H9 (cell line): Measurements from ENCODE around the gene RCSD1. TPM values are rescaled to one million over a fixed set of nuclear protein-coding genes. Genes with fewer than 3 reads are reported as not detected.

Experiments used
- DNase-seq: peaks from one replicate; pipeline ENCODE4 v3.0.0-alpha.2; 2017
- H2AFZ ChIP-seq: one replicate; pipeline ENCODE4 v1.6.1; 2013; ENCODE audit warnings: mild to moderate bottlenecking, low read length, control low read depth, moderate library complexity
- H2AK5ac ChIP-seq: 2 replicates; pipeline ENCODE4 v1.6.1; 2013; ENCODE audit warnings: low read length, control low read depth, mixed read lengths; ENCODE audit not compliant: insufficient read length
- H2BK120ac ChIP-seq: one replicate; pipeline ENCODE4 v1.6.1; 2013; ENCODE audit warnings: low read depth, mild to moderate bottlenecking, low read length, control low read depth, inconsistent platforms; ENCODE audit not compliant: poor library complexity, severe bottlenecking
- H2BK12ac ChIP-seq: 2 replicates; pipeline ENCODE4 v1.6.1; 2013; ENCODE audit warnings: low read length, control low read depth, mixed read lengths, low read depth; ENCODE audit not compliant: insufficient read length
- H2BK15ac ChIP-seq: 2 replicates; pipeline ENCODE4 v1.6.1; 2013; ENCODE audit warnings: low read depth, low read length, control low read depth
- H2BK20ac ChIP-seq: one replicate; pipeline ENCODE4 v1.6.1; 2013; ENCODE audit warnings: low read depth, mild to moderate bottlenecking, low read length, control low read depth, inconsistent platforms; ENCODE audit not compliant: poor library complexity, severe bottlenecking
- H2BK5ac ChIP-seq: 2 replicates; pipeline ENCODE4 v1.6.1; 2013; ENCODE audit warnings: low read length, control low read depth, mixed read lengths; ENCODE audit not compliant: insufficient read length
- H3K14ac ChIP-seq: 2 replicates; pipeline ENCODE4 v1.6.1; 2013; ENCODE audit warnings: low read length, control low read depth; ENCODE audit not compliant: insufficient read depth
- H3K18ac ChIP-seq: 2 replicates; pipeline ENCODE4 v1.6.1; 2013; ENCODE audit warnings: low read depth, mild to moderate bottlenecking, mixed read lengths, low read length, control low read depth; ENCODE audit not compliant: insufficient read length
- H3K23ac ChIP-seq: 2 replicates; pipeline ENCODE4 v1.6.1; 2013; ENCODE audit warnings: low read length, control low read depth, mixed read lengths, low read depth; ENCODE audit not compliant: insufficient read length
- H3K23me2 ChIP-seq: 2 replicates; pipeline ENCODE4 v1.6.1; 2013; ENCODE audit warnings: low read depth, mild to moderate bottlenecking, mixed read lengths, low read length, control low read depth; ENCODE audit not compliant: insufficient read length, poor library complexity, severe bottlenecking
- H3K27ac ChIP-seq: 2 replicates; pipeline ENCODE4 v1.5.1; 2013; ENCODE audit warnings: low read length, control low read depth, mixed read lengths, low read depth; ENCODE audit not compliant: insufficient read length
- H3K27me3 ChIP-seq: 2 replicates; pipeline ENCODE4 v1.6.1; 2013; ENCODE audit warnings: low read length, control low read depth, inconsistent platforms; ENCODE audit not compliant: insufficient read depth
- H3K4ac ChIP-seq: 2 replicates; pipeline ENCODE4 v1.6.1; 2013; ENCODE audit warnings: low read depth, mild to moderate bottlenecking, control low read depth, inconsistent platforms, low read length, moderate library complexity
- H3K4me1 ChIP-seq: 2 replicates; pipeline ENCODE4 v1.6.1; 2013; ENCODE audit warnings: low read length, control low read depth, inconsistent platforms; ENCODE audit not compliant: insufficient read depth
- H3K4me2 ChIP-seq: 2 replicates; pipeline ENCODE4 v1.6.1; 2013; ENCODE audit warnings: low read length, control low read depth, mixed read lengths; ENCODE audit not compliant: insufficient read length, insufficient read depth
- H3K56ac ChIP-seq: 2 replicates; pipeline ENCODE4 v1.6.1; 2013; ENCODE audit warnings: low read depth, mild to moderate bottlenecking, mixed read lengths, low read length, control low read depth; ENCODE audit not compliant: insufficient read length
- H3K79me1 ChIP-seq: 2 replicates; pipeline ENCODE4 v1.6.1; 2013; ENCODE audit warnings: low read depth, mild to moderate bottlenecking, moderate library complexity, low read length, control low read depth, inconsistent platforms; ENCODE audit not compliant: insufficient read depth, poor library complexity, severe bottlenecking
- H3K79me2 ChIP-seq: 2 replicates; pipeline ENCODE4 v1.6.1; 2013; ENCODE audit warnings: low read length, control low read depth, inconsistent platforms; ENCODE audit not compliant: insufficient read depth
- H3K9ac ChIP-seq: 2 replicates; pipeline ENCODE4 v1.6.1; 2013; ENCODE audit warnings: low read length, control low read depth, mixed read lengths; ENCODE audit not compliant: insufficient read length; ENCODE audit errors: extremely low read depth
- H3K9me3 ChIP-seq: one replicate; pipeline ENCODE4 v1.6.1; 2013; ENCODE audit warnings: low read depth, low read length, inconsistent platforms; ENCODE audit not compliant: control insufficient read depth
- H3T11ph ChIP-seq: one replicate; pipeline ENCODE4 v1.6.1; 2013; ENCODE audit warnings: mild to moderate bottlenecking, low read length, control low read depth, inconsistent platforms
- H4K20me1 ChIP-seq: one replicate; pipeline ENCODE4 v1.6.1; 2013; ENCODE audit not compliant: control insufficient read depth, insufficient read length, insufficient read depth
- H4K5ac ChIP-seq: 2 replicates; pipeline ENCODE4 v1.6.1; 2013; ENCODE audit warnings: low read depth, mild to moderate bottlenecking, mixed read lengths, low read length, control low read depth; ENCODE audit not compliant: insufficient read length
- H4K8ac ChIP-seq: replicated peaks from 2 replicates; pipeline ENCODE4 v1.6.1; 2013; ENCODE audit warnings: low read length, control low read depth, mixed read lengths, low read depth; ENCODE audit not compliant: insufficient read length
- H4K91ac ChIP-seq: 2 replicates; pipeline ENCODE4 v1.6.1; 2013; ENCODE audit warnings: low read depth, mild to moderate bottlenecking, moderate library complexity, mixed read lengths, low read length, control low read depth; ENCODE audit not compliant: insufficient read length
- H3K27ac Mint-ChIP-seq, 3 experiments: 2 replicates in 2 of 3; 3 replicates in 1 of 3; pipeline ENCODE4 v1.8.0; 2020 to 2021; ENCODE audit warnings: mixed read lengths in 3 of 3, mild to moderate bottlenecking in 1 of 3, moderate library complexity in 1 of 3
- H3K27me3 Mint-ChIP-seq: 2 replicates; pipeline ENCODE4 v1.8.0; 2021; ENCODE audit warnings: low read depth, mild to moderate bottlenecking, moderate library complexity, mixed read lengths
- H3K36me3 Mint-ChIP-seq, 3 experiments: 2 replicates in 2 of 3; 3 replicates in 1 of 3; pipeline ENCODE4 v1.8.0; 2020 to 2021; ENCODE audit warnings: low read depth in 3 of 3, mixed read lengths in 3 of 3; ENCODE audit not compliant: insufficient read depth in 1 of 3
- H3K4me1 Mint-ChIP-seq, 2 experiments: 2 replicates each; pipeline ENCODE4 v1.8.0; 2020; ENCODE audit warnings: mixed read lengths in 2 of 2
- H3K4me3 Mint-ChIP-seq, 2 experiments: 2 replicates in 1 of 2; 3 replicates in 1 of 2; pipeline ENCODE4 v1.8.0; 2020 to 2021; ENCODE audit warnings: mild to moderate bottlenecking in 2 of 2, mixed read lengths in 2 of 2, moderate library complexity in 1 of 2
- H3K9me3 Mint-ChIP-seq, 2 experiments: 2 replicates in 1 of 2; 3 replicates in 1 of 2; pipeline ENCODE4 v1.8.0; 2020; ENCODE audit warnings: mild to moderate bottlenecking in 2 of 2, mixed read lengths in 2 of 2, moderate library complexity in 1 of 2
- CTCF ChIP-seq: fragments of 200-600 bp; sonication (generic); conservative IDR thresholded peaks from 3 replicates; pipeline ENCODE4 v1.8.0; 2021; ENCODE audit warnings: antibody characterized with exemption, mild to moderate bottlenecking
- WGBS: extraction: QIAGEN DNeasy Blood & Tissue Kit; methylation state at CpG from one replicate; pipeline ENCODE4 v1.1.7; 2013; ENCODE audit warnings: missing lambda C conversion rate, low lambda C conversion rate, mixed read lengths; ENCODE audit not compliant: insufficient read length; ENCODE audit errors: extremely low coverage; 5-methylcytosine and 5-hydroxymethylcytosine counted together
- total RNA-seq: library from RNA; stranded (reverse); gene quantifications from 2 replicates; pipeline ENCODE4 v1.2.1, GENCODE V29; 2021

RCSD1 gene
- total RNA-seq, 1 experiment from 2014 or later: 0.13 TPM

- Histone ChIP-seq H4K91ac (no peak overlapping the region), H3K18ac (no peak overlapping the region), H2BK12ac (no peak overlapping the region), H2BK5ac (no peak overlapping the region), H3K9ac (no peak overlapping the region), H3K23me2 (no peaks in the 10 kb centered on the region), H2BK15ac (no peak overlapping the region), H3K14ac (no peak overlapping the region), H3K4me2 (no peak overlapping the region), H3K4ac (no peak overlapping the region), H3K4me1 (no peaks in the 10 kb centered on the region), H4K8ac (no peak overlapping the region), H4K20me1 (no peaks in the 10 kb centered on the region), H3K56ac (no peak overlapping the region), H2AFZ (no peak overlapping the region), H4K5ac (no peak overlapping the region), H2BK120ac (no peak overlapping the region), H2AK5ac (no peak overlapping the region), H3K27me3 (no peaks in the 10 kb centered on the region), H3K27ac (no peak overlapping the region), H3K9me3 (no peaks in the 10 kb centered on the region), H2BK20ac (no peak overlapping the region), H3K79me1 (no peaks in the 10 kb centered on the region), H3T11ph (no peak overlapping the region), H3K23ac (no peak overlapping the region), H3K79me2 (no peaks in the 10 kb centered on the region)
- H3K27me3 Mint-ChIP-seq: peaks cover 3% of the 10 kb centered on the region; the same call in 1 of the 2 replicates
- H3K9me3 Mint-ChIP-seq: peaks cover 3 to 12% of the 10 kb centered on the region in 2 experiments; a peak in 4 of 5 replicates
- WGBS: no CpG with 5 or more reads among the region's 1 CpG
- H3K36me3 Mint-ChIP-seq: peaks cover 0 to 2% (median 0%) of the 10 kb centered on the region in 3 experiments; a peak in 2 of 7 replicates
- H3K4me3 Mint-ChIP-seq: no peak overlapping the region
- no peak overlapping the region for H3K27ac Mint-ChIP-seq
- H3K4me1 Mint-ChIP-seq: no peaks in the 10 kb centered on the region
- no peak for TF ChIP-seq CTCF
- DNase-seq: no peak
Observed at GRCh38 chr1:167587872-167588271, 42.2 kb upstream of the RCSD1 start.
